SK-N-SH treated with all-trans-retinoic acid at 6 μM for 48 hours (cell line): ENCODE data around the gene SAXO1.

Source experiments
- OSR1 ChIP-seq: fragments of 250-450 bp; sonication (Bioruptor Pico); IDR thresholded peaks from 2 replicates; pipeline ENCODE4 v1.8.0; 2022; ENCODE audit warnings: moderate library complexity, mild to moderate bottlenecking, inconsistent platforms
- TCF4 ChIP-seq: fragments of 250-450 bp; sonication (Bioruptor Pico); IDR thresholded peaks from 2 replicates; pipeline ENCODE4 v1.8.0; 2021; ENCODE audit warnings: mild to moderate bottlenecking, moderate library complexity, borderline replicate concordance
- TF ChIP-seq, protein P1 (sequence below): fragments of 250-450 bp; sonication (Bioruptor Pico); IDR thresholded peaks from 2 replicates; pipeline ENCODE4 v1.5.0; 2020; ENCODE audit warnings: mild to moderate bottlenecking, moderate library complexity
- TF ChIP-seq, protein P2 (sequence below): fragments of 250-450 bp; sonication (Bioruptor Pico); IDR thresholded peaks from 2 replicates; pipeline ENCODE4 v1.5.1; 2020; ENCODE audit warnings: low read depth, mild to moderate bottlenecking, moderate library complexity
- TF ChIP-seq, protein P3 (sequence below): fragments of 250-450 bp; sonication (Bioruptor Pico); IDR thresholded peaks from 2 replicates; pipeline ENCODE4 v1.8.0; 2020; ENCODE audit warnings: mild to moderate bottlenecking, moderate library complexity, borderline replicate concordance

DNA sequence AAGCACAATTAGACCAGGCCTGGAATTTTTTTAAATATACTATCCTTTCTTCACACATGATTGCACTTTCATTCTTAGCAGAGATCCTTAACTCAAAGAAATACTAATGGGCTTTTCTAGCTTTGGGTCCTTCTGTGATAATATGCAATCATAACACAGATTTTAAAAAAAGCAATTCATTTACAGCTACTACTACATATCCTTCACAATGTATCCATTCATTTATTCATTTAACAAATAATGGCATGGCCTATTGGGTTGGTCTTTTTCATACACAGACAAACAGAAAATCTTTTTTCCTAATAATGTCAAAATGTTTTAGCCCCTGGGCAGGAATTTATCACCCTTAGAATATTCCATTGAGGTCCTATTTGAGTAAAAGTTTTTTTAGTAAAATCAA, 47.0 kb downstream of the SAXO1 start:
- TF ChIP-seq TCF4 (CRISPR knock-in tag), result no peak
- TF ChIP-seq, protein P1, sequence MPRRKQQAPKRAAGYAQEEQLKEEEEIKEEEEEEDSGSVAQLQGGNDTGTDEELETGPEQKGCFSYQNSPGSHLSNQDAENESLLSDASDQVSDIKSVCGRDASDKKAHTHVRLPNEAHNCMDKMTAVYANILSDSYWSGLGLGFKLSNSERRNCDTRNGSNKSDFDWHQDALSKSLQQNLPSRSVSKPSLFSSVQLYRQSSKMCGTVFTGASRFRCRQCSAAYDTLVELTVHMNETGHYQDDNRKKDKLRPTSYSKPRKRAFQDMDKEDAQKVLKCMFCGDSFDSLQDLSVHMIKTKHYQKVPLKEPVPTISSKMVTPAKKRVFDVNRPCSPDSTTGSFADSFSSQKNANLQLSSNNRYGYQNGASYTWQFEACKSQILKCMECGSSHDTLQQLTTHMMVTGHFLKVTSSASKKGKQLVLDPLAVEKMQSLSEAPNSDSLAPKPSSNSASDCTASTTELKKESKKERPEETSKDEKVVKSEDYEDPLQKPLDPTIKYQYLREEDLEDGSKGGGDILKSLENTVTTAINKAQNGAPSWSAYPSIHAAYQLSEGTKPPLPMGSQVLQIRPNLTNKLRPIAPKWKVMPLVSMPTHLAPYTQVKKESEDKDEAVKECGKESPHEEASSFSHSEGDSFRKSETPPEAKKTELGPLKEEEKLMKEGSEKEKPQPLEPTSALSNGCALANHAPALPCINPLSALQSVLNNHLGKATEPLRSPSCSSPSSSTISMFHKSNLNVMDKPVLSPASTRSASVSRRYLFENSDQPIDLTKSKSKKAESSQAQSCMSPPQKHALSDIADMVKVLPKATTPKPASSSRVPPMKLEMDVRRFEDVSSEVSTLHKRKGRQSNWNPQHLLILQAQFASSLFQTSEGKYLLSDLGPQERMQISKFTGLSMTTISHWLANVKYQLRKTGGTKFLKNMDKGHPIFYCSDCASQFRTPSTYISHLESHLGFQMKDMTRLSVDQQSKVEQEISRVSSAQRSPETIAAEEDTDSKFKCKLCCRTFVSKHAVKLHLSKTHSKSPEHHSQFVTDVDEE (CRISPR knock-in tag), result no peak
- no peak for TF ChIP-seq OSR1 (CRISPR knock-in tag)
- TF ChIP-seq, protein P2, sequence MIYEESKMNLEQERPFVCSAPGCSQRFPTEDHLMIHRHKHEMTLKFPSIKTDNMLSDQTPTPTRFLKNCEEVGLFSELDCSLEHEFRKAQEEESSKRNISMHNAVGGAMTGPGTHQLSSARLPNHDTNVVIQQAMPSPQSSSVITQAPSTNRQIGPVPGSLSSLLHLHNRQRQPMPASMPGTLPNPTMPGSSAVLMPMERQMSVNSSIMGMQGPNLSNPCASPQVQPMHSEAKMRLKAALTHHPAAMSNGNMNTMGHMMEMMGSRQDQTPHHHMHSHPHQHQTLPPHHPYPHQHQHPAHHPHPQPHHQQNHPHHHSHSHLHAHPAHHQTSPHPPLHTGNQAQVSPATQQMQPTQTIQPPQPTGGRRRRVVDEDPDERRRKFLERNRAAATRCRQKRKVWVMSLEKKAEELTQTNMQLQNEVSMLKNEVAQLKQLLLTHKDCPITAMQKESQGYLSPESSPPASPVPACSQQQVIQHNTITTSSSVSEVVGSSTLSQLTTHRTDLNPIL (CRISPR knock-in tag), result no peak
- TF ChIP-seq, protein P3, sequence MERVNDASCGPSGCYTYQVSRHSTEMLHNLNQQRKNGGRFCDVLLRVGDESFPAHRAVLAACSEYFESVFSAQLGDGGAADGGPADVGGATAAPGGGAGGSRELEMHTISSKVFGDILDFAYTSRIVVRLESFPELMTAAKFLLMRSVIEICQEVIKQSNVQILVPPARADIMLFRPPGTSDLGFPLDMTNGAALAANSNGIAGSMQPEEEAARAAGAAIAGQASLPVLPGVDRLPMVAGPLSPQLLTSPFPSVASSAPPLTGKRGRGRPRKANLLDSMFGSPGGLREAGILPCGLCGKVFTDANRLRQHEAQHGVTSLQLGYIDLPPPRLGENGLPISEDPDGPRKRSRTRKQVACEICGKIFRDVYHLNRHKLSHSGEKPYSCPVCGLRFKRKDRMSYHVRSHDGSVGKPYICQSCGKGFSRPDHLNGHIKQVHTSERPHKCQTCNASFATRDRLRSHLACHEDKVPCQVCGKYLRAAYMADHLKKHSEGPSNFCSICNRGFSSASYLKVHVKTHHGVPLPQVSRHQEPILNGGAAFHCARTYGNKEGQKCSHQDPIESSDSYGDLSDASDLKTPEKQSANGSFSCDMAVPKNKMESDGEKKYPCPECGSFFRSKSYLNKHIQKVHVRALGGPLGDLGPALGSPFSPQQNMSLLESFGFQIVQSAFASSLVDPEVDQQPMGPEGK, result no peak
